Heart left ventricle (tissue), 16 donors: ENCODE data around the gene AFAP1. TPM values are rescaled to one million over a fixed set of nuclear protein-coding genes. Genes with fewer than 3 reads are reported as not detected.
A peak's percentile ranks its signal among the peaks of the same experiment; 100 is the strongest.

Experiments
- ATAC-seq, 4 donors: fragments of 200-7000 bp; cut with Tn5 transposase; one replicate each; pipeline ENCODE4 v1.9.1; 2020 to 2022; ENCODE audit warnings: moderate library complexity in 4 of 4, mild to moderate bottlenecking in 3 of 4, moderate number of reproducible peaks in 1 of 4
- DNase-seq, 5 donors: peaks; one replicate each; pipeline ENCODE4 v3.0.0-alpha.2; 2020
- H3K27ac ChIP-seq, 12 donors: fragments of 200-600 bp; sonication (generic) in 4 of 12; one replicate each; pipeline versions ENCODE4 v1.5.0 to v1.8.0; 2016 to 2022; ENCODE audit warnings: mild to moderate bottlenecking in 2 of 12
- H3K27me3 ChIP-seq, 9 donors: fragments of 200-600 bp; sonication (generic) in 2 of 9; one replicate each; pipeline versions ENCODE4 v1.5.1 to v1.8.0; 2016 to 2022; ENCODE audit warnings: mild to moderate bottlenecking in 3 of 9
- H3K36me3 ChIP-seq, 9 donors: fragments of 200-600 bp; sonication (generic) in 2 of 9; one replicate each; pipeline versions ENCODE4 v1.5.0 to v1.8.0; 2018 to 2022; ENCODE audit warnings: mild to moderate bottlenecking in 2 of 9
- H3K4me1 ChIP-seq, 12 donors: fragments of 200-600 bp; sonication (generic) in 4 of 12; one replicate each; pipeline versions ENCODE4 v1.5.0 to v1.8.0; 2016 to 2022; ENCODE audit warnings: mild to moderate bottlenecking in 3 of 12
- H3K4me3 ChIP-seq, 12 donors: fragments of 200-600 bp; sonication (generic) in 4 of 12; one replicate each; pipeline versions ENCODE4 v1.5.0 to v1.8.0; 2017 to 2022; ENCODE audit warnings: mild to moderate bottlenecking in 9 of 12, moderate library complexity in 4 of 12
- H3K9me3 ChIP-seq, 12 donors: fragments of 200-600 bp; sonication (generic) in 4 of 12; one replicate each; pipeline versions ENCODE4 v1.5.0 to v1.8.0; 2016 to 2022; ENCODE audit warnings: mild to moderate bottlenecking in 1 of 12
- CTCF ChIP-seq, 12 donors: fragments of 200-600 bp; sonication (generic) in 4 of 12; IDR thresholded peaks; one replicate each; pipeline versions ENCODE4 v1.5.0 to v1.8.0; 2018 to 2022; ENCODE audit warnings: antibody characterized with exemption in 12 of 12, mild to moderate bottlenecking in 5 of 12
- POLR2A ChIP-seq, 2 donors: fragments of 450-650 bp; IDR thresholded peaks; one replicate each; pipeline ENCODE4 v1.6.1; 2017; ENCODE audit warnings: antibody characterized with exemption in 2 of 2, mild to moderate bottlenecking in 2 of 2, moderate library complexity in 2 of 2
- WGBS, 4 donors: extraction: QIAGEN DNeasy Blood & Tissue Kit in 2 of 4; methylation state at CpG; one replicate each; pipeline versions ENCODE4 v1.1.5 to v1.1.7; 2013 to 2018; 5-methylcytosine and 5-hydroxymethylcytosine counted together
- intact Hi-C, 10 donors: fragments of 100-400 bp; cut with DNase I; formaldehyde crosslinking; loops; one replicate each; pipeline versions ENCODE4 v1.11.1 to v1.14.2; 2022
- polyA plus RNA-seq, 2 donors: library from polyadenylated mRNA; stranded (reverse); fragments of 200-250 nt; gene quantifications; one replicate each; pipeline ENCODE4 v1.2.3, GENCODE V29; 2013
- total RNA-seq, 9 donors: library from RNA; depleted of rRNA in 2 of 9; stranded (reverse); fragments of >200 nt in 2 of 9; fragmentation: NEBNext Ultra II Directional in 3 of 9; extraction: Animal tissue kit (Norgen Biotek cat#: 25700) in 3 of 9; gene quantifications; one replicate each; pipeline versions ENCODE4 v1.1.0 to v1.2.4, GENCODE V29; 2016 to 2023
- donor health status: ischemic (EF 13 %, LVEDD 7.1; RV severe dilation, severe dysfunction).
- donor health status: healthy with polysubstance abuse.
- donor health status: DM: no; HTN: yes; CAD: no.
- donor health status: DM: no; HTN: no; CAD: no.
- donor health status: ischemic (EF 25% LVEDD 6.9; RV normal size, moderate dysfunction).
- donor health status: ischemic (EF 25% LVEDD 5.7; RV mildly dilated, moderate dysfunction).
- donor health status: healthy.
- donor health status: DM: yes; HTN: yes; CAD: no.
- donor health status: ischemic (EF 35%, LVEDD 5.7; RV mildly dilated, moderate dysfunction).
- donor health status: nonischemic (EF 11% LVEDD 7.7; RV severe dilation, severe dysfunction).
- donor health status: DM: yes; HTN: yes; CAD: no.
- donor health status: PGD.
- donor health status: ischemic (EF 29% LVEDD 5.4; RV normal size, mild dysfunction).
- donor health status: nonischemic (EF 23%, LVEDD 6.1; RV moderate dilation, normal function).

AFAP1 gene
- total and polyA plus RNA-seq, 11 donors: 2.0 to 18.0 (median 7.0) TPM

- Histone ChIP-seq H3K27ac (no peak overlapping the region), H3K4me3 (no peak overlapping the region), H3K36me3 (no peaks in the 10 kb centered on the region), H3K9me3 (no peaks in the 10 kb centered on the region), H3K27me3 (no peaks in the 10 kb centered on the region), H3K4me1 (peaks cover 5 to 44% (median 28%) of the 10 kb centered on the region in 12 donors)
- ATAC-seq (no peak), DNase-seq (peak in 1 of 5 donors; percentile 31)
- WGBS, 4 donors: 79 to 91% (median 84%) methylated on average over 9 to 10 of the region's 10 CpGs
- no peak for TF ChIP-seq CTCF (IDR thresholded peaks at IDR 0.05)
- no peak for TF ChIP-seq POLR2A (IDR thresholded peaks at IDR 0.05)
- intact Hi-C loops: loop anchor here in 1 of 10 donors (5.0 kb wide), 1 partner anchor 36 kb away; the partner anchor contains the start of gene AFAP1
Measured at GRCh38 chr4:7973545-7973981, 33.9 kb upstream of the AFAP1 start.

GRCh38 chr4:7971881-7972500 lies 32.3 kb upstream of the AFAP1 start:
- ATAC-seq (no peak), DNase-seq (peak in 1 of 5 donors; percentile 51)
- H3K9me3 ChIP-seq: no peaks in the 10 kb centered on the region
- intact Hi-C loops: loop anchor here in 1 of 10 donors (5.0 kb wide), 1 partner anchor 35 kb away; the partner anchor contains the start of gene AFAP1
- H3K27me3 ChIP-seq: no peaks in the 10 kb centered on the region
- H3K27ac ChIP-seq: peak overlapping the region in 1 of 12 donors; percentile 88
- WGBS, 4 donors: 77 to 94% (median 88%) methylated on average over 9 to 13 of the region's 13 CpGs
- no peak for TF ChIP-seq POLR2A (IDR thresholded peaks at IDR 0.05)
- H3K4me3 ChIP-seq: no peak overlapping the region
- no peaks in the 10 kb centered on the region for H3K36me3 ChIP-seq
- peaks cover 5 to 48% (median 32%) of the 10 kb centered on the region in 12 donors for H3K4me1 ChIP-seq

- Histone ChIP-seq H3K4me3 (peak overlapping the region in 1 of 12 donors; percentile 46), H3K27ac (peak overlapping the region in 3 of 12 donors; percentile 58 to 88 (median 79)), H3K4me1 (peaks cover 5 to 48% (median 32%) of the 10 kb centered on the region in 12 donors), H3K9me3 (no peaks in the 10 kb centered on the region), H3K27me3 (no peaks in the 10 kb centered on the region), H3K36me3 (no peaks in the 10 kb centered on the region)
- WGBS, 4 donors: 45 to 89% methylated on average over 2 of the region's 2 CpGs; no CpG with 5 or more reads in 2 of the 4 donors
- TF ChIP-seq POLR2A (IDR thresholded peaks at IDR 0.05): no peak
- no peak for TF ChIP-seq CTCF (IDR thresholded peaks at IDR 0.05)
- intact Hi-C loops: loop anchor here in 1 of 10 donors (5.0 kb wide), 1 partner anchor 34 kb away; the partner anchor contains the start of gene AFAP1
- DNase-seq (peak in 1 of 5 donors; percentile 24), ATAC-seq (no peak)
Measured at GRCh38 chr4:7971159-7971631, 31.5 kb upstream of the AFAP1 start.

- Histone ChIP-seq H3K36me3 (no peaks in the 10 kb centered on the region), H3K4me1 (peaks cover 5 to 53% (median 33%) of the 10 kb centered on the region in 12 donors), H3K27me3 (no peaks in the 10 kb centered on the region), H3K4me3 (peak overlapping the region in 1 of 12 donors; percentile 46), H3K27ac (peak overlapping the region in 11 of 12 donors; percentile 23 to 88 (median 54)), H3K9me3 (no peaks in the 10 kb centered on the region)
- ATAC-seq (no peak), DNase-seq (no peak)
- TF ChIP-seq CTCF (IDR thresholded peaks at IDR 0.05): no peak
- no peak for TF ChIP-seq POLR2A (IDR thresholded peaks at IDR 0.05)
- intact Hi-C loops: loop anchor here in 1 of 10 donors (5.0 kb wide), 1 partner anchor 33 kb away; the partner anchor contains the start of gene AFAP1
- 77 to 78% (median 77%) methylated on average over 12 to 13 of the region's 13 CpGs for WGBS, 4 donors
Measured at GRCh38 chr4:7970361-7970946, 30.8 kb upstream of the AFAP1 start.
